T-helper 2 cell treated with Interferon-gamma antibody and Interleukin-4, amounts not matched to agents 100 ng/mL and 5 ng/mL, for 36 hours (primary cell): Measurements from ENCODE around the gene FOXJ3. TPM values are rescaled to one million over a fixed set of nuclear protein-coding genes. Genes with fewer than 3 reads are reported as not detected.

Experiments used
- intact Hi-C: fragments of 100-400 bp; cut with micrococcal nuclease; formaldehyde crosslinking; loops from one replicate; pipeline ENCODE4 v1.15.1; 2023
- total RNA-seq: library from RNA; stranded (reverse); gene quantifications from 2 replicates; pipeline ENCODE4 v1.2.3, GENCODE V29; 2022

FOXJ3 gene
- total RNA-seq, 1 donor from 2014 or later: 47.8 TPM

DNA sequence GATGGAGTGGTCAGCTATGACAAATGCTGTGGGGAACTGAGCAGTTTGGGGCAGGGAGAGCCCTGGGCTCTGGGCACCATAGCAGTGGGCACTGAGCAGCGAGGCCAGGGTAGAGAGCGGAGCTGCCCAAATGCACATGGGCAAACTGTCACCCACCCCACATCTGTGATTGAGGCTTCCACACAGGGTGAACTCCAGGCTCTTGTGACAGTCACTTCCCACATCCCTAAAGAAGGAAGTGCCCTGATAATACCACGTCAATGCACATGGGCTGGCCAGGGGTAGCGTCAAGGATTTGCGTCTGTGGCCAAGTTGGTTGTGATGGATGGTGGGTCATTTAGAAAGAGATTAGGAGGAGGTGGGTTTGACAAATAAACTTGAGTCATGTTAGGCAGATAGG is 184.4 kb downstream of the FOXJ3 start:
- intact Hi-C loops: no loop called here

DNA sequence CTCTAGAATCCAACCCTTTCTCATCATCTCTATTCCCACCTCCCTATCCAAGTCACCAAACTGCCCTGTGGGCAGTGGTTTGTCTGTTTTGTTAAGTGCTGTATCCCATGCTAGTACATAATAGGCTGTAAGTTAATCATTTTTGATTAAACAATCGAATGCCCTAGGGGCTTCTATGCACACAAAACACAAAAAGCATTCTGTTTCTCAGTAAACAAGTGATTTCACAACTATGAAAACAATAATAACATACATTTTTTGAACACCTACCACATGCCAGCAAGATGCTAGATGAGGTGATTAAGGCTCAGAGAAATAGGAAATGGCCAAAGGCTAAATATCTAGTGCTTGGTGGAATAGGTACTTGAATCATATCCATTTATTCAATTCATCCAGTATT is 186.9 kb downstream of the FOXJ3 start:
- intact Hi-C loops: no loop called here

DNA sequence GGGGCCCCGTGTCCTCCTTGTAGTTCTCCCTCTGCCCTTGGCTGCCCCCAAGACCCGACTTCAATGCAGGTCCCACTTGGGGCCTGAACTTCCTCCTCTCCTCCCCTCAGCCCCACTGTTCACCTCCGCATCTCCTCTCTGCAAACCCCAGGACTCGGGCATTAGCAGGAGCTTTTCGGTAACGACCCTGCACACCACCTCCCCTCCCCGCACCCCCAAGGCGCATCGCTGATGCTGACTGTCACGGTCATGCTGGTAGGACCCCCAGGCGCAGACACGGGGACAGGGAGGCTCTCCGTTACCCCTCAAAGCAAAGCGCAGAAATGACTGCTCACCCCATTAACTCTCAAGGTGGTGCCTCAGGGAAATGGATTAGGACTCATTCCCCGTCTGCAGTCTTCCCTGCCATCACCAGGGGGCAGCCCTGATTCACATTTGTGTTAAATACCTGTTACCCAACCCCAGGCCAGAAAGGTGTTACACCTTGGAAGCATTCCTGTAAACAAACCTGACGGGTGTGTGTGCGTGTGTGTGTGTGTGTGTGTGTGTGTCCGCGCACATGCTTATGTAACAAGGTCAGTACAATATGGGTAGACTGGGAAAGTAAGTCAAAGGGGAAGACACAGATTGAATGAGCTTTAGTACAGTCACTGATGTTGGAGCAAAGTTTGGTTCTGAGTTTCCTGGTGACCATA is 188.3 kb downstream of the FOXJ3 start:
- intact Hi-C loops: no loop called here

DNA sequence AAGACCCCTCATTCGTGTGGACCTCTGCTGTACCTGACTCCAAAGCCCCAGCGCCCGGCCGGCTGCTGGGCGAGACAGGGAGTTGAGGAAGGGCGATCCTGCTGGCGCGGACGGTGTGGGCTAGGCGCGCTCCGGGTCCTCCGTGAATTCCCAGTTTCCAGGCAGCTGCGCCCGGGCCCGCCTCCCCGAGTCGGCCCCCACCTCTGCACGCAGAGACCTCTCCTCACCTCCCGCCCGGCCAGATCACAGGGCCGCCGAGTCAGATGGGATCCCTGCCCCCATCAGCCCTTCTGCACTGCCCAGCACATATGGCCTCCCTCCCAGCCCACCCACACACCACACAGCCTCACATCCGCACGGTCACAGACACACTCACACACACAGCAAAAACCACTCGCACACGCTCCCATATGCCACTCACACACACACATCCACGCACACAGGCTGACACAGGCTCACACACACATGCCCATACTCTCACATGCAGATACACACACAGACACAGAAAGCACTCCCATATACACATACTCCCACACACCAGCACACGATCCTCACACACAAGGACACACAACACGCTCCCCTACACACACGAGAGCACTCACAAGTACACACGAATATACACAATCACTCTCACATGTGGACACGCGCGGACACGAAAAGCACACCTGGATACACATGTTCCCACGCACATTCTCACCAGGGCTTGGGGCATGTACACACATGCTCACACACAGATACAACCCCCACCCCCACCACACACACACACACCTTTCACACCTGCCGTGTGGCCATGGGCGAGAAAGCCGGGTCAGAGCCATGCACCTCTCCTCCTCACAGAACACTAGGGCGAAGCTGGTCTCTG is 189.0 kb downstream of the FOXJ3 start:
- intact Hi-C loops: no loop called here

DNA sequence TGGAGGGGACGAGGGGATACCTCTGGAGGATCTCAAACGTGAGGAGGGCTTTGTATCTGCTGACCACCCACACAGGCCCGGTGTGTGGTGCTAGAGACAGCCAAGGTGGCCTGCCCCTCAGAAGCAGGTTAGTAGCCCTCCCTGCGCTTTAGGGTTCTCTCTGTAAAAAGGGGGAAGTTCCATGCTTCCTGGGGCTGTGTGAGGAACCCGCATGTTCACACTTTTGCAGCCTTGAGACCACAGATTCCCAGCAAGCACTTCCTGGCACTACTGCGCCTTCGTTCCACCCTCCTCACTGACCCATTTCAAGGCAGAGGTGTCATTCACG is 189.7 kb downstream of the FOXJ3 start:
- intact Hi-C loops: no loop called here

DNA sequence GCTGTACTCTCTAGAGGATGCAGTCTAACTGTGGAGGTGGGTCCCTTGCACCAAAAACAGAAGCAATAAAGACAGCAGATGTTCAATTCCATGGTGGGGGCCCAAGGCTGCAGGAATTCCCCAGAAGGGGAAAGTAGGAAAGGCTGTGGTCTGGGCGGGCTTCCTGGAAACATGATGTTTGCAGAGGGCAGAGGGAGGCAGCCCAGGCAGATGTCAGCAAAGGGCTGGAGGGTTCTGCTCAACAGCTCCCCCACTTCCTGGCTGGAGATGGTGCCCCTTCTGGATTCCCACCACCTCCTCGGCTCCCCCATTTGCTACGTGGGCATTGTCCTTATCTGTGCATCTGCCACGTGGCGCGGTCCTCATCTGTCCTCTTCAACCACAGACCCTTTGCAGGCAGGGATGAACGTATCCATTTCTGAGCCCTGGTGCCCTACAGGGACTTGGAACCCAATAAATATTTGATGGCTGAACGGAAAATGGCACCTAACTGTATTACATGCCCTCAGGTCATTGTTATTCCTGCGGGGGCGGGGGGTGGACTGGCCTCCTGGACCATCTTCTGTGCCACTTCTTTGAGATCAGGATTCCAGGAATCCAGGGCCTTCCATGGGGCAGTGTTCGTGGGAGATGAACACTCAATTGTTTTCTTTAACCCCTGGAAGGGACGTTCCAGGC is 190.2 kb downstream of the FOXJ3 start:
- intact Hi-C loops: no loop called here

DNA sequence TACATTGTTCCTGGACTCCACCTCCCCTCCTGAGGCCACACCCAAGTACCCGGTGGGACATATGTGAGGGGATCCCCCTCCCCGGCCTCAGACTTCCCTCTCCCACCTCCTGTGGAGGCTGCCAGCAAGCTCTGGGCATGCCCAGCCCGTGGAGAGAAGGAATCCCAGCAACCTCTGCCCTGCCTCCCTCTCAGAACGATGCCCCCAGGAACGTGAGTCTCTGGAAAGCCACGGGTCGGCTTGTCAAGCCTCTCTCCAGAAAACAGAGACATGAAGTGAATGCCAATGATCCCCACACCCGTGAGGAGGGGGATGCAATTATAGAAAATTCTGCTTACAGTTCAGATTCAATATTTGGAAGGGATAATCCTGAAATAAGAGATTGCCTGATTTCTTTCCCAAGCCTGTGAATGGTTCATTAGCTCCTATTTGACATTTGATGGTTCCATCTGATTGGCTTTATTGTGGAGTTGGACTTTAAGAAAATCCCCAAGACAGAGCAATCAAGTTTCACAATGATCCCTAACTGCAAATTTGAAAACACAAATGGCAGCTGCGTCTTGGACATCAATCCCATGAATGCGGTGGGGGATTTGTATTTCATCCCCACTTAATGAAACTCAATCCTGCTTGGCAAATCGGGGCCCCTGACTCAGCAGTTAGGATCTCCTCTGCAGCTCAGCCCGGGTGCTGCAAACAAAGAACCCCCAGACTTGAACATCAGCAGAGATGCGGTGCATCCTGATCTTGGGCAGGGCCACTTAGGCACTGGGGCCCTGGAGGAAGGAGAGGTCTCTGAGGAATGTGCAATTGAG is 190.9 kb downstream of the FOXJ3 start:
- intact Hi-C loops: no loop called here

DNA sequence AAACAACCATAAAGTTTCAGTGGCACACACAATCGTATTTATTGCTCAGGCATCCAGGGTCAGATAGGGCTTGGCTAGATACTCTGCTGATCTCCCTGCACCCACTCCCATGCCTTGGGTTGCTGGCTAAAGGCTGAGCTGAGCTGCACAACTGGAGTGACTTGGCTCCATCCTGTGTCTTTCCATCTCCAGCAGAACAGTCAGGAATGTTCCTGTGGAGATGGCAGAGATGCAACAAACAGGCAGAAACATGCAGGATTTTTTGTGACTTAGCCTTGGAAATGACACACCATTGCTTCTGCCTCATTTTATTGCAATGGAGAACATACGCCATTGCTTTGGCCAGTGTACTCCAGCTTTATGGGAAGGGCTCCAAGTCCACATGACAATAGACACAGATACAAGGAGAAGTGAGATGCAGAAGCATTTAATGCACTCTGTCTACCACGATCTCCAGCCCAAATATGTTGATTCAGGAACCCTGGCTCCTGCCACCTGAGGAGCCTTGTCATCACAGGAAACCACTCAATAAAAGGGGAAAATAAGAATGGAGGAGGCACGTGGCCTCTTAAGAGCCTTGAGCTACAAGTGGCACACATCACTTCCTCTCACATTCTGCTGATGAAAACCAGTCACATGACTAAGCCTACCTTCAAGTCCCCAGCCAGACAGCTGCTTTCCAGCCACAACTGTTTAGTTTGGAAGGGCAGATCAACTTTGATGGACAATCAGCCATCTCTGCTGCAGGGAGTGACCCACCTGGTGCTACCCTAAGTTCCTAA is 191.9 kb downstream of the FOXJ3 start:
- intact Hi-C loops: no loop called here

DNA sequence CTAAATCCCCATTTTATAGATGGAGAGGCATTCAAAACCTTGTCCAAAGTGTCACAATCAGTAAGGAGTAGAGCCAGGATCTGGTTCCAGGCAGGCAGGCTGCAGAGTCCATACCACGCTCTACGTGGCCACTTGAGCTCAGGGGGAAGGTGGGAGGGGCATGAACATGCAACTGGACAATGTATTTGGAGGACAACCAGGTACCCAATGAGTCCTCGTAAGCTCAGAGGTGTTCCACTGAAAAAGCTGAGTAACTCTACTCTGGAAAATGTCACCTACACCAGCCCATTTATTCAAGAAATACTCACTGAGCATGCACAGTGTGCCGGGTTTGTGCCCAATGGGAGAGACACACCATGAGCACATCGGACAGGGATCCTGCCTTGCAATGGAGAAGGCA is 193.1 kb downstream of the FOXJ3 start:
- intact Hi-C loops: no loop called here

DNA sequence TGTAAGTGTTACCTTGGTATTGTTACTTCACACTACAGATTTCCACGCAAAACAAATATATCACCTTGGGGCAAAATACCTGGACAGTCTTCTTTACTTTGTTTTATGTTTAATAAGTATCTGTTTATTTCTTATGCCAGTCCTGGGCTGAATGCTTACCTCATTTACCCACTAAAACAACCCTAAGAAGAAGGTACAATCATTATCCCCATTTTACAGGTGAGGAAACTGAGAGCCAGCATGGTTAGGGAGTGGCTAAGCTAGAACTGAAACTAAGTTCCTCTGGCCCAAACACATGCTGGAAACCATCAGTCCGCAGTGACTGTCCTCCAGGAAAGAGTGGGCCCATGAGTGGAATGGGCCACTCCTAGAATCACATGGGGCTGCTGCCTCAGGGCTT is 194.8 kb downstream of the FOXJ3 start:
- intact Hi-C loops: no loop called here

DNA sequence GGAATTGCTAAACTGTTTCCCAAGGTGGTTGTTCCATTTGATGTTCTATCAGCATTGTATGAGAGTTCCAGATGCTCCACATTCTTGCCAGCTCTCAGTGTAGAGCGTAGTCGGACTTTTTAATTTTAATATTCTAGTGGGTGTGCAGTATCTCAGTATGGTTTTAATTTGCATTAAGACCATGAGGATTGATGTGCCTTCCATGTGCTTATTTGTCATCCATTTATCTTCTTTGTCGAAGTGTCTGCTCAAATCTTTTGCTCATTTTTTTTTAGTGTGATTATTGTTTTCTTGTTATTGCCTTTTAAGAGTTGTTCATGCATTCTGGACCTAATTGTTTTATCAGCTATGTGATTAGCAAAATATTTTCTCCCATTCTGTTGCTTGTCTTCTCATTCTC is 195.6 kb downstream of the FOXJ3 start:
- intact Hi-C loops: no loop called here

DNA sequence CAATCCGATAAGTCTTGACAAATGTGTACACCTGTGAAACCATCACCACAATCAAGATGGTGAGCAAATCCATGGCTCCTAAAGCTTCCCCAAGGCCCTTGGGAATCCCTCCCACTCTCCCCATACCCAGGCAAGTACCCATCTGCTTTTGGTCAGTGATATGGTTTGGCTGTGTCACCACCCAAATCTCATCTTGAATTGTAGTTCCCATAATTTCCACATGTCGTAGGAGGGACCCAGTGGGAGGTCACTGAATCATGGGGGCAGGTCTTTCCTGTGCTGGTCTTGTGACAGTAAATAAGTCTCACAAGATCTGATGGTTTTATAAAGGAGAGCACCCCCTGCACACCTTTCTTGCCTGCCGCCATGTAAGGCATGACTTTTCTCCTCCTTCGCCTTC is 196.4 kb downstream of the FOXJ3 start:
- intact Hi-C loops: no loop called here

DNA sequence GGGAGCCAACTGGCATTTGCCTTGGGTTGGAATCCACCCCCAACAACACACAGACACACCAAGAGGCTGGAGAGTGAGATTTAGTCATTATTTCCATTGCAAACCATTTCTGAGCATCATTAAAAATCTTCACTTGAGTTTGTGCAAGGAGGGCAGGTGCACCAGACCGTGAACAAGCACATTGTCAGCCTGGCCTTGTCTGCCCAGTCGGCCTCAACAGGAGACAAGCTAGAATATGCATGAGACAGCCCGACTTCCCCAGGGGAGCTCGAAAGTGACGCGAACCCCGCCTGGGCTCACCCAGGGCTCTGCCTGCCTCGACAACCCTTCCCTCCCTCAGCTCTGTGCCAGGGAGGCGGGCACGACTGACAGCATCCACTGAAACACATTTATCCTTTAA is 197.3 kb downstream of the FOXJ3 start:
- intact Hi-C loops: no loop called here

DNA sequence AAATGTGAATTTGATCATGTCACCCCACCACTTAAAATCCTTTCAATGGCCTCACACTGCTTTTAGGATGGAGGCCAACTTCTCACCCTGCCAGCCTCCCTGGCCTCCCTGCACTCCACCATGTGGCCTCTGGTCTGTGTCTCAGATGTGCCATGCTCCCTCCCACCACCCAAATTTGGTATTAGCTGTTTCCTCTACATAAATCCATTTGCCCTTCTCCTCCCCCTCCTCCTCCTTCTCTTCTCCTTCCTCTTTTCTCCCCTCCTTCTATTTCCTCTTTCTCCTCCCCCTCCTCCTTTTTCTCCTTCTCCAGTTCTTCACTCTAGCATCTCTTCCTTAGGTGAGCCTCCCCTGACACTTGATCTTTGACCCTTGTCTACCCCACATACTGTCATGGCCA is 198.6 kb downstream of the FOXJ3 start:
- intact Hi-C loops: no loop called here

DNA sequence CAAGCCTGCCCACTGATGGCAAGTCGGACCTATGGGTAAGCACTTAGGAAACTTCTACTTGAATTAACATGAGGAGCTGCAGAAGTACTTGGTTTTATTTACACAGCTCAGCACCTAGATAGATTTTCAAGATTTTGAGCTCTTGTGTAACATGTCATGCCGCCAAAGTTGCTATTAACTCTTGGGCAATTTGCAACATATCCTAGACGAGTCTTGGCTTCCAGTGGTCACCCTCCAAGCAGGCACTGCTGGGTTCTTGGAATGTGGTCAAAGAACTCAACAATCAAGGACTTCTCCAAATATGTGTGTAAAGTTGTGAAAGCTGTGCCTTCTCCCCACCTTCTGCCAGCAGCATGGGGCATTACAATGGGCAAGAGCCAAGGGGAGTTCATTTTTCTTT is 199.6 kb downstream of the FOXJ3 start:
- intact Hi-C loops: no loop called here

DNA sequence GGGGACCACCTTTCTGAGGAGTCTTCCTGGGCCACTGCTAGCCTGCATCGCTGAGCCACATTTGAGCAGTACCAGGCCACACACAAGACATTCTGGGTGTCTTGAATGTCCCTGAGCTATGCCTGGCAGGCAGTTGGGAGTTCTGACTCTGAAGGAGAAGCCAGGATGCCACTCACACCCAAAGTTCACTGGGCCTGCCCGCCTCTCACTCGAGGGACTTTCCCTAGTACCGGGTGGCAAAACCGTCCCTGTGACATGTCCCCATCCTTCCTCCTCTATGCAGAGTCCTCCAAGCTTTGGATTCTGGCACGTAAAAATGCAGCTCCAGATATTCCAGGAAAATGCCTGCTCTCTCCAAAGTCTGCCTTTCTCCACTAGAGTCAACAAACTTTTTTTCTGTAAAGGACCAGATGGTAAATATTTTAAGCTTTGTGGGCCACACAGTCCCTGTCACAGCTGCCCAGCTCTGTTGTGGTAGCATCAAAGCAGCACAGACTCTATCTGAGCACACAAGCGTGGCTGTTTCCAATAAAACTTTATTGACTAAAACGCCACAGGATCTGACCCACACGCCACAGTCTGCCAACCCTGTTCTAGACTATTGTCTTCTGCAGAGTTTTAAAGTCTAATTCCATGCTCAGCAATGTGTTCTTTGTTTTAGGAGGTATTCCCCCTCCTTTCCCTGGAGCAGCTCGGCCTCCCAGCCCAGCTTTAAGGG is 201.1 kb downstream of the FOXJ3 start:
- intact Hi-C loops: no loop called here

DNA sequence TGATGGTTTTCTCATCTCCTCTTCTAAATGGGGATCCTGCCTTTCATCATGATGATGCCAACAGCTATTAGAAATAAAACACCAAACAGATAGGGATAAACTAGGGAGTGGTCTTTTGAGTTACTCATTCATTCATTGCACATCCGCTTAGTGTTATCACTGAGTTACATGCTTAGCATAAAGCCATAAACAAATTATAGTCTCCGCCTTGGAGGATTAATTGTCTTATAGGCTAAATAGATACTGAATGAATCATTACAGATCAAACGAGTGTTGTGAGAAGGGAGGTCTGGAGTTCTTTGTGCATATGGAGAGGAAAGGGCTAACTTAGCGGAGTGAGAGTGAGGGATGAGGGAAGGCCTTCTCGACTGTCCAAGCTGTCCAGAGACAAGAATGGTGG is 201.6 kb downstream of the FOXJ3 start:
- intact Hi-C loops: no loop called here

DNA sequence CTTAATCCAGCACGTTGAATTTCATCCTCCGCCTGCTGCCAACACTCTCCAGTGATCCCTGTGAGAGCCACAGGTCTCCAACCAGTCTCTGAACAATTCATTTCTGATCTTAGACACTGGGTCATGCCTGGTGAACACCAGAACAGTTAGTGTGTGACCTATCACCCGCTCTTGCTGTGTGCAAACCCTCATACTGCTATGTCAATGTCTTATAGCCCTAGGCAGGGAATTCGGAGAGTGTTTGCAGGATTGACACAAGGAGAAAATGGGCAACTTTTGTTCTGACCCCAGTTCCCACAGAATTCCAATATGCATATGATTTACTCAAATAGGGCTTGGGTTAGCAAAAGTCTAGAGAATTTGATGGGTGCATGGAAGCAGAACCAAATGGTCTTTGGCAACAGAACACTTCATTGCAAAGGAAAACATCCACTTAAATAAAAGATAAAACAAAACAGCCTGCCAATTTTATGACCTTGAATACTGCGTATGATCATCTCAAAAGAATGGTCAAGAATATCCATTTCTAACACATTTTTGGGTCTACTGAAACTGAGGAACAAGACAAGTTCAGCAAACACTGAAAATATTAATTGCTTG is 204.9 kb downstream of the FOXJ3 start:
- intact Hi-C loops: no loop called here

DNA sequence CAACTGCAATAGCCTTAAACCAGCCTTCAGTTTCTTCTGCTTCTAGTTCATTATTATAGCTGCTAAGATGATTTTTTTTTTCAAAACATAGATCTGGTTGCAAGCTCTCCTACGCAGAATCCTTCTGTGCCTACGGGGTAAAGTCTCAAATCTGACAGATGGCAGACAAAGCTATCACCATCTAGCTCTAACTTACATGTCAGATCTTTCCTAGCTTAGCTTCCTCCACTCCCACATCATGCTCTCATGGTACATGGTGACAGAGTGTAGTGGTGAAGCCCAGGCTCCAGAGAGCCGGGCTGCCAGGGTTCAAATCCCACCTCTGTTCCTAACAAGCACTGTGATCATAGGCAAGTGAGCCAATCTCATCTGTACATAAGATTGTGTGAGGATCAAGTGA is 206.1 kb downstream of the FOXJ3 start:
- intact Hi-C loops: no loop called here

DNA sequence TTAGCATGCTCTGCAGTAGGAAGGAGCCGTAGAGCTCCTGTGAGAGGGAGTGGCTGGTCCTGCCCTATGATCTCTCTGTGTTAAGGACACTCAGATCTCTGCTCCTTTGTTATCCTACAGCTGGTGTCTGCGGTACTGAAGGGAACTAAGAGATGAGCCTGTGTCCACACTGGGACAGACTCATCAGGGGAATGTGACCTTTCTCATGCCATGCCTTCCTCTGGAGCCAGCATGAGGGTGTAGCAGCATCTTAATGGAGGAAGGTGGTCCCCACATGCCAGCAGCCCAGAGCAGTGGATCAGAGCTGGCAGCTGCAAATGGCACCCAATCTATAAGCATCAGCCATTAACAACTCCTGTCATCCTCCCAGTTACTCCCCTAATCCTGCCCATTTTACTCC is 206.5 kb downstream of the FOXJ3 start:
- intact Hi-C loops: no loop called here
